Activated naive CD4-positive, alpha-beta T cell treated with anti-CD3 and anti-CD28 coated beads, Interleukin-2, amount 10 ng/mL, durations not matched to agents 7 days and 5 days (primary cell): Measurements from ENCODE around the gene INIP.
"Not testable (repeated sequence)": the region's sequence is repeated elsewhere in the genome, so short reads cannot be mapped to it uniquely, and the experiment has no call there.

Source experiments
- CTCF ChIA-PET: fragments of 350-600 bp; sonication (Branson Sonifier 250); formaldehyde crosslinking; loops from one replicate; lab custom pipeline; 2021; ENCODE audit warnings: antibody characterized with exemption; lab: Charles Lee
- DNase-seq: peaks from one replicate; pipeline ENCODE4 v3.0.0-alpha.2; 2020
- H3K27ac Mint-ChIP-seq: one replicate; pipeline ENCODE4 v1.8.0; 2021; ENCODE audit warnings: mild to moderate bottlenecking, moderate library complexity, mixed read lengths
- H3K27me3 Mint-ChIP-seq: one replicate; pipeline ENCODE4 v1.8.0; 2021; ENCODE audit warnings: mild to moderate bottlenecking, mixed read lengths
- H3K36me3 Mint-ChIP-seq: one replicate; pipeline ENCODE4 v1.8.0; 2021; ENCODE audit warnings: mixed read lengths
- H3K4me1 Mint-ChIP-seq: one replicate; pipeline ENCODE4 v1.8.0; 2021; ENCODE audit warnings: mixed read lengths
- H3K4me3 Mint-ChIP-seq: one replicate; pipeline ENCODE4 v1.8.0; 2021; ENCODE audit warnings: mild to moderate bottlenecking, moderate library complexity, mixed read lengths
- H3K9me3 Mint-ChIP-seq: one replicate; pipeline ENCODE4 v1.8.0; 2021; ENCODE audit warnings: mixed read lengths

INIP gene

DNA sequence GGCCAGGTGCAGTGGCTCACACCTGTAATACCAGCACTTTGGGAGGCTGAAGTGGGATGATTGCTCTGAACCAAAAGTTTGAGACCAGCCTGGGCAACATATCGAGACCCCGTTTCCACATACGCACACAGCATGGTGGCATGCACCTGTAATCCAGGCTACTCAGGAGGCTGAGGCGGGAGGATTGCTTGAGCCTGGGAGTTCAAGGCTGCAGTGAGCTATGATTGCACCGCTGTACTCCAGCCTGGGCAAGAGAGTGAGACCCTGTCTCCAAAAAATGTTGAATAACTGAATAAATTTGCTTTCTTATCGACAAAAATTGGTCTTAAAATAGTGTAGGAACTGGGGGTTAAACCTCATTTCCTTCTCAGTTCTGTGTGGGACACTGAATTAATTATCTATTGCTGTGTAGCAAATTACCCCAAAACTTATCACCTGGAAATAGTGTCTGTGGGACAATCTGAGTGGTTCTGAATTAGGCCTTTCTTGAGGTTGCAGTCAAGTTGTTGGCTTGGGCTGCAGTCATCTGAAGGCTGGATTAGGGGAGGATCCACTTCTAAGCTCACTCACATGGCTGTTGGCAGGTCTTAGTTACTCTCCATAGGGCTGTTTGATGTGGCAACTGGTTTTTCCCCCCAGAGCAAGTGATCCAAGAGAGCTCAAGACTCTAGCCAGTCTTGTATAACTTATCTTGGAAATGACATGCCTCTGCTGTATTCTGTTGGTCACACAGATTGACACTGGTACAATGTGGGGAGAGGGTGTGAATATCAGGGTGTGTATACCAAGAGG lies 34.6 kb upstream of the INIP start:
- Mint-ChIP-seq H3K9me3 (no peaks in the 10 kb centered on the region), H3K4me3 (peak overlapping the region; percentile 83), H3K27ac (peak overlapping the region; percentile 19), H3K27me3 (peaks cover 5% of the 10 kb centered on the region), H3K4me1 (peaks cover 79% of the 10 kb centered on the region), H3K36me3 (peaks cover 20% of the 10 kb centered on the region)
- CTCF ChIA-PET: interaction anchor here (0.6 to 1.5 kb wide), 2 partner anchors 29 to 34 kb away, joined by 3 to 5 read pairs; partner anchors contain the start of gene INIP
- no peak for DNase-seq

- Mint-ChIP-seq H3K4me3 (peak overlapping the region; percentile 83), H3K9me3 (no peaks in the 10 kb centered on the region), H3K36me3 (peaks cover 13% of the 10 kb centered on the region), H3K4me1 (peaks cover 75% of the 10 kb centered on the region), H3K27me3 (peaks cover 5% of the 10 kb centered on the region), H3K27ac (peak overlapping the region; percentile 73)
- CTCF ChIA-PET: interaction anchor here (0.8 to 1.9 kb wide), 2 partner anchors 34 to 42 kb away, joined by 3 to 8 read pairs; partner anchors contain the start of gene INIP
- DNase-seq: peak; percentile 65
These were observed 33.3 kb upstream of the INIP start for GRCh38 chr9:112751056-112751795.

DNA sequence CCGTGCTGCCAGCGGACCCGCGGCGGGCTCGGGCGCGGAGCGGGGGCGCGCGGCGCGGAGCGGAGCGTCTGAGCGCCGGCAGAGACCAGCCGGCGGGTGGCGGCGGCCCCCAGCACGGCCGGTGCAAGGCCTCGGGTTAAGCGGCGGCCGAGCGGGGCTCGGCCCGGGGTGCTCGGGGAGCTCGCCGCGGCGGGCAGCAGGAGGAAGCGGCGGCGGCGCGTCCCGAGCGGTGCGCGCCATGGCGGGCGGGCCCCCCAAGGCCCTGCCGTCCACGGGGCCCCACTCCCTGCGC lies 32.8 kb upstream of the INIP start:
- Mint-ChIP-seq H3K27me3 (peaks cover 5% of the 10 kb centered on the region), H3K9me3 (no peaks in the 10 kb centered on the region), H3K4me1 (peaks cover 70% of the 10 kb centered on the region), H3K36me3 (peaks cover 10% of the 10 kb centered on the region), H3K4me3 (no peak overlapping the region), H3K27ac (no peak overlapping the region)
- CTCF ChIA-PET: interaction anchor here (0.8 to 1.9 kb wide), 2 partner anchors 33 to 42 kb away, joined by 3 to 8 read pairs; partner anchors contain the start of gene INIP
- DNase-seq: no peak

- Mint-ChIP-seq H3K9me3 (no peaks in the 10 kb centered on the region), H3K4me1 (peaks cover 65% of the 10 kb centered on the region), H3K27me3 (peaks cover 5% of the 10 kb centered on the region), H3K27ac (peak within 1 kb of the TSS; percentile 82), H3K36me3 (peaks cover 9% of the 10 kb centered on the region), H3K4me3 (peak within 1 kb of the TSS; percentile 83)
- peak; percentile 86 for DNase-seq
- CTCF ChIA-PET: interaction anchor here (0.8 to 1.9 kb wide), 2 partner anchors 33 to 43 kb away, joined by 3 to 8 read pairs; partner anchors contain the start of gene INIP
These were observed 32.3 kb upstream of the INIP start, which contains the start of gene SNX30 for GRCh38 chr9:112750016-112750763. Gene SNX30 (plus strand): TSS chr9:112750760. CDS start chr9:112751002, 242 bp downstream.

DNA sequence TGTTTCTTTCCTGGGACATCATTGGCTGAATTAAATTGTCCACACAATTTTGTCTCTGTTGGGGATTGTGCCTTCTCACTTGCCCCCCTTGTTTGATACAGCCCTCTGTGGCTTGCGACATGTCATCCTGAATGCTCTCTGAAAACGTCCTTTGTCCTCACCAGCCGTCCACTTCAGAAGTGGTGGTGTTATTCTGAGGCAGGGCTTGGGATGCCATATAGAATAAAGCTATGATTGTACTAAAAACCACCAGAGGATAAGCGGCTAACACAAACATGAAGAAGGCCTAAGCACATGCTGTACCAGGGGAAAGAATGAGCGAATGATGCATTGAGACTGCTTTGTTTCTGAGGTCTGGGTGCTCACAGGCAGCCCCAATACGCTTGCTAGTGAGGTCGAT lies 29.2 kb upstream of the INIP start:
- peaks cover 38% of the 10 kb centered on the region for H3K4me1 Mint-ChIP-seq
- CTCF ChIA-PET: no interaction called here
- no peak overlapping the region for H3K4me3 Mint-ChIP-seq
- peaks cover 2% of the 10 kb centered on the region for H3K36me3 Mint-ChIP-seq
- peaks cover 5% of the 10 kb centered on the region for H3K27me3 Mint-ChIP-seq
- no peaks in the 10 kb centered on the region for H3K9me3 Mint-ChIP-seq
- no peak for DNase-seq
- H3K27ac Mint-ChIP-seq: no peak overlapping the region

DNA sequence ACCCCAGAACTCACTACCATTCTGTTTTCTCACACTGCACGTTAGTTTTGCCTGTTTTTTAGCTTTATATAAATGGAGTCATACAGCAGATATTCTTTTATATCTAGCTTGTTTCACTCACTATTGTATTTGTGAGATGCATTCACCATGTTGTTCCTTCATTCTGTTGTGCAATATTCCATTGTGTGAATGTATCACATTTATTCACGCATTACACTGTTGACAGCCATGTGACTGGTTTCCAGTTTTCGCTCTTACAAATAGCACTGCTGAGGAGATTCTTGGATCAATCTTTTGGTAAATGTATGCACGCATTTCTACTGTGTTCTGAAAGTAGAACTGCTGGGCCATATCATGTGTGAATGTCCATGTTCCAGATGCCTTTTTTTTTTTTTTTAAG lies 26.3 kb upstream of the INIP start:
- no peaks in the 10 kb centered on the region for H3K27me3 Mint-ChIP-seq
- no peak for DNase-seq
- H3K4me3 Mint-ChIP-seq: no peak overlapping the region
- H3K4me1 Mint-ChIP-seq: peaks cover 29% of the 10 kb centered on the region
- no peaks in the 10 kb centered on the region for H3K36me3 Mint-ChIP-seq
- H3K27ac Mint-ChIP-seq: no peak overlapping the region
- peaks cover 3% of the 10 kb centered on the region for H3K9me3 Mint-ChIP-seq
- CTCF ChIA-PET: interaction anchor here (0.7 to 1.0 kb wide), 2 partner anchors 13 to 49 kb away, joined by 3 read pairs; no protein-coding TSS in a partner anchor

- DNase-seq: no peak
- CTCF ChIA-PET: interaction anchor here (0.6 to 0.7 kb wide), 2 partner anchors 12 to 28 kb away, joined by 3 read pairs; no protein-coding TSS in a partner anchor
- H3K27me3 Mint-ChIP-seq: no peaks in the 10 kb centered on the region
- H3K36me3 Mint-ChIP-seq: no peaks in the 10 kb centered on the region
- H3K27ac Mint-ChIP-seq: no peak overlapping the region
- H3K9me3 Mint-ChIP-seq: peaks cover 3% of the 10 kb centered on the region
- H3K4me3 Mint-ChIP-seq: no peak overlapping the region
- peaks cover 26% of the 10 kb centered on the region for H3K4me1 Mint-ChIP-seq
These were observed 25.4 kb upstream of the INIP start for GRCh38 chr9:112743216-112743836.

- Mint-ChIP-seq H3K4me1 (peaks cover 4% of the 10 kb centered on the region), H3K27ac (no peak overlapping the region), H3K27me3 (peaks cover 5% of the 10 kb centered on the region), H3K4me3 (no peak overlapping the region), H3K36me3 (no peaks in the 10 kb centered on the region), H3K9me3 (no peaks in the 10 kb centered on the region)
- CTCF ChIA-PET: no interaction called here
- no peak for DNase-seq
These were observed 17.0 kb upstream of the INIP start for GRCh38 chr9:112734892-112735291.

GRCh38 chr9:112731971-112732370 lies 14.1 kb upstream of the INIP start:
- no peaks in the 10 kb centered on the region for H3K9me3 Mint-ChIP-seq
- H3K27me3 Mint-ChIP-seq: peaks cover 10% of the 10 kb centered on the region
- H3K36me3 Mint-ChIP-seq: no peaks in the 10 kb centered on the region
- DNase-seq: no peak
- CTCF ChIA-PET: no interaction called here
- H3K27ac Mint-ChIP-seq: no peak overlapping the region
- no peak overlapping the region for H3K4me3 Mint-ChIP-seq
- H3K4me1 Mint-ChIP-seq: peaks cover 4% of the 10 kb centered on the region

GRCh38 chr9:112728401-112728800 lies 10.5 kb upstream of the INIP start:
- Mint-ChIP-seq H3K27me3 (peaks cover 10% of the 10 kb centered on the region), H3K27ac (no peak overlapping the region), H3K4me3 (no peak overlapping the region), H3K36me3 (no peaks in the 10 kb centered on the region), H3K4me1 (no peaks in the 10 kb centered on the region), H3K9me3 (no peaks in the 10 kb centered on the region)
- CTCF ChIA-PET: no interaction called here
- no peak for DNase-seq

DNA sequence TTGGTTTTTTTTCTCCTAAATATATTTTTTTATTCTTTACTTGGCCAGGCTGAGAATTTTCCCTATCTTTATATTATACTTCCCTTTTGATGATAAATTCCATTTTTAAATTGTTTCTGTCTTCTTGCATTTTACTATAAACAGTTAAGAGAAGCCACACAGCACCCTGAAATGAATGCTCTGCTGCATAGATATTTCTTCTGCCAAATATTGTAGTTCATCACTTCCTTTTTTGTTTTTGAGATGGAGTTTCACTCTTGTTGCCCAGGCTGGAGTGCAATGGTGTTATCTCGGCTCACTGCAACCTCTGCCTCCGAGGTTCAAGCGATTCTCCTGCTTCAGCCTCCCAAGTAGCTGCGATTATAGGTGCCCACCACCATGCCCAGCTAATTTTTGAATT lies 8.5 kb upstream of the INIP start:
- Mint-ChIP-seq H3K27me3 (peaks cover 4% of the 10 kb centered on the region), H3K4me3 (no peak overlapping the region), H3K36me3 (no peaks in the 10 kb centered on the region), H3K9me3 (no peaks in the 10 kb centered on the region), H3K27ac (no peak overlapping the region), H3K4me1 (no peaks in the 10 kb centered on the region)
- CTCF ChIA-PET: no interaction called here
- no peak for DNase-seq

DNA sequence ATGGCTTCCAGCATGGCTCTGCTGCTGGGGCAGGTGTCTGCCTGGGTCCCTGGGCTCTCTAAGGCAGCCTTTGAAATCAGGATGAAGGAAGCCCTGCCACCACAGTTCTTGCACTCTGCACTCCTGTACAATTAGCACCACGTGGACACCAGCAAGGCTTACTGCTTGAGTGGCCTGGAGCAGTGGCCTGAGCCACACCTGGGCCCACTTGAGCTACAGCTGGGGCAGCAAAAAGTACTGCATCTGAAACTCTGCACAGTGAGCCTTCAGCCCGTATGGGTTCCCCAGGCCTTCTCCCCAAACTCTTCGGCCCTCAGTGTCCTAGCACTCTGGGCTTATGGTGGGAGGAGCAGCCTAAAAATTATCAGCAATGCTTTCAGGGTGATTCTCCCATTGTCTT lies 8.0 kb upstream of the INIP start:
- no peak for DNase-seq
- CTCF ChIA-PET: no interaction called here
- Mint-ChIP-seq H3K27me3 (peaks cover 4% of the 10 kb centered on the region), H3K4me1 (no peaks in the 10 kb centered on the region), H3K27ac (no peak overlapping the region), H3K9me3 (no peaks in the 10 kb centered on the region), H3K36me3 (no peaks in the 10 kb centered on the region), H3K4me3 (no peak overlapping the region)

DNA sequence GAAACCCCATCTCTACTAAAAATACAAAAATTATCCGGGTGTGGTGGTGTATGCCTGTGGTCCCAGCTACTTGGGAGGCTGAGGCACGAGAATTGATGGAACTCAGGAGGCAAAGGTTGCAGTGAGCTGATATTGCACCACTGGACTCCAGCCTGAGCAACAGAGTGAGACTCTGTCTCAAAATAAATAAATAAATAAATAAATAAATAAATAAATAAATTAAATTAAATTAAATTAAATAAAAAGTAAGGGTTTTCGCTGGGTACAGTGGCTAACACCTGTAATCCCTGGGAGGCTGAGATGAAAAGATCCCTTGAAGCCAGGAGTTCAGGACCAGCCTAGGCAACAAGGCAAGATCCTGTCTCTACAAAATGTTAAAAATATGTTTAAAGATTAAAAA lies 4.8 kb upstream of the INIP start:
- H3K4me1 Mint-ChIP-seq, H3K27me3 Mint-ChIP-seq, H3K9me3 Mint-ChIP-seq, H3K27ac Mint-ChIP-seq, DNase-seq, H3K36me3 Mint-ChIP-seq, H3K4me3 Mint-ChIP-seq: not testable (repeated sequence)
- CTCF ChIA-PET: interaction anchor here (1.7 kb wide), 1 partner anchor 30 kb away, joined by 3 read pairs; no protein-coding TSS in a partner anchor
